Smooth muscle cell (in vitro differentiated cells): ENCODE measurements around the gene CDK9. TPM values are rescaled to one million over a fixed set of nuclear protein-coding genes. Genes with fewer than 3 reads are reported as not detected.

Source experiments
- DNase-seq: peaks from one replicate; lab custom pipeline; 2025; ENCODE audit not compliant: unreplicated experiment; lab: John Stamatoyannopoulos, UW
- H2AFZ ChIP-seq: fragments of 200-600 bp; sonication (generic); 2 replicates; pipeline ENCODE4 v1.6.0; 2016; ENCODE audit warnings: antibody characterized with exemption, low read depth, mild to moderate bottlenecking
- H3F3A ChIP-seq: fragments of 200-600 bp; sonication (generic); 2 replicates; pipeline ENCODE4 v1.6.0; 2017; ENCODE audit warnings: antibody characterized with exemption, low read depth
- H3K27ac ChIP-seq: fragments of 200-600 bp; sonication (generic); 2 replicates; pipeline ENCODE4 v1.5.1; 2016; ENCODE audit warnings: low read depth, mild to moderate bottlenecking
- H3K27me3 ChIP-seq: fragments of 200-600 bp; sonication (generic); 2 replicates; pipeline ENCODE4 v1.6.1; 2016; ENCODE audit warnings: low read depth, mild to moderate bottlenecking
- H3K36me3 ChIP-seq: fragments of 200-600 bp; sonication (generic); 2 replicates; pipeline ENCODE4 v1.5.1; 2016; ENCODE audit warnings: low read depth
- H3K4me1 ChIP-seq: fragments of 200-600 bp; sonication (generic); 2 replicates; pipeline ENCODE4 v1.5.1; 2016; ENCODE audit warnings: low read depth
- H3K4me2 ChIP-seq: fragments of 200-600 bp; sonication (generic); 2 replicates; pipeline ENCODE4 v1.6.0; 2016; ENCODE audit warnings: mild to moderate bottlenecking
- H3K4me3 ChIP-seq: fragments of 200-600 bp; sonication (generic); 2 replicates; pipeline ENCODE4 v1.5.1; 2016; ENCODE audit warnings: mild to moderate bottlenecking
- H3K79me2 ChIP-seq: fragments of 200-600 bp; sonication (generic); 2 replicates; pipeline ENCODE4 v1.6.0; 2016; ENCODE audit warnings: low read depth, mild to moderate bottlenecking
- H3K9ac ChIP-seq: fragments of 200-600 bp; sonication (generic); 2 replicates; pipeline ENCODE4 v1.6.0; 2016; ENCODE audit warnings: low read depth
- H3K9me3 ChIP-seq: fragments of 200-600 bp; sonication (generic); replicated peaks from 2 replicates; pipeline ENCODE4 v1.5.1; 2016; ENCODE audit warnings: low read depth
- H4K20me1 ChIP-seq: fragments of 200-600 bp; sonication (generic); 2 replicates; pipeline ENCODE4 v1.6.0; 2016; ENCODE audit warnings: low read depth
- CTCF ChIP-seq: fragments of 200-600 bp; sonication (generic); IDR thresholded peaks from 2 replicates; pipeline ENCODE4 v1.5.1; 2017; ENCODE audit warnings: borderline replicate concordance, mild to moderate bottlenecking, antibody characterized with exemption; ENCODE audit not compliant: insufficient read depth, poor library complexity, severe bottlenecking
- whole genome bisulfite sequencing: methylation state at CpG from one replicate; pipeline ENCODE4 v1.1.7; 2016; ENCODE audit warnings: low lambda C conversion rate; 5-methylcytosine and 5-hydroxymethylcytosine counted together
- polyA plus RNA-seq: library from polyadenylated mRNA; unstranded; fragments of >200 nt; fragmentation: Nextera tagmentation; extraction: Ambion mirVana; gene quantifications from 2 replicates; pipeline ENCODE4 v1.2.1, GENCODE V29; 2016
- total RNA-seq: library from RNA; depleted of rRNA; stranded (reverse); fragments of >200 nt; gene quantifications from 2 replicates; pipeline ENCODE4 v1.2.3, GENCODE V29; 2014

CDK9 gene
- total and polyA plus RNA-seq, 2 experiments from 2014 or later, result 38.2 to 68.6 TPM

- no peaks in the 10 kb centered on the region for H3K36me3 ChIP-seq
- no peaks in the 10 kb centered on the region for H3K4me1 ChIP-seq
- no peaks in the 10 kb centered on the region for H3F3A ChIP-seq
- H3K79me2 ChIP-seq, result no peaks in the 10 kb centered on the region
- DNase-seq, result no peak
- H4K20me1 ChIP-seq, result no peaks in the 10 kb centered on the region
- no peak overlapping the region for H3K4me3 ChIP-seq
- H3K4me2 ChIP-seq, result no peak overlapping the region
- H3K9me3 ChIP-seq, result no peaks in the 10 kb centered on the region
- H3K27me3 ChIP-seq, result no peaks in the 10 kb centered on the region
- WGBS, result 96% methylated on average over 3 of the region's 3 CpGs
- H3K9ac ChIP-seq, result no peak overlapping the region
- TF ChIP-seq CTCF, result no peak
- no peak overlapping the region for H2AFZ ChIP-seq
- no peak overlapping the region for H3K27ac ChIP-seq
Measured at GRCh38 chr9:127816362-127816725, 30.5 kb downstream of the CDK9 start.

GRCh38 chr9:127816728-127817127, 30.9 kb downstream of the CDK9 start:
- no peak overlapping the region for H3K4me3 ChIP-seq
- 96% methylated on average over 7 of the region's 8 CpGs for WGBS
- H2AFZ ChIP-seq, result no peak overlapping the region
- H3K4me1 ChIP-seq, result no peaks in the 10 kb centered on the region
- H3K9me3 ChIP-seq, result no peaks in the 10 kb centered on the region
- H3K27ac ChIP-seq, result no peak overlapping the region
- no peaks in the 10 kb centered on the region for H4K20me1 ChIP-seq
- no peak overlapping the region for H3K9ac ChIP-seq
- no peaks in the 10 kb centered on the region for H3F3A ChIP-seq
- no peak for DNase-seq
- no peaks in the 10 kb centered on the region for H3K79me2 ChIP-seq
- H3K27me3 ChIP-seq, result no peaks in the 10 kb centered on the region
- H3K36me3 ChIP-seq, result no peaks in the 10 kb centered on the region
- TF ChIP-seq CTCF, result no peak
- H3K4me2 ChIP-seq, result no peak overlapping the region

- 87% methylated on average over 17 of the region's 17 CpGs for WGBS
- no peaks in the 10 kb centered on the region for H3F3A ChIP-seq
- no peak for TF ChIP-seq CTCF
- no peaks in the 10 kb centered on the region for H3K79me2 ChIP-seq
- no peaks in the 10 kb centered on the region for H3K36me3 ChIP-seq
- no peaks in the 10 kb centered on the region for H3K9me3 ChIP-seq
- DNase-seq, result no peak
- H3K27me3 ChIP-seq, result no peaks in the 10 kb centered on the region
- H3K27ac ChIP-seq, result no peak overlapping the region
- H3K4me1 ChIP-seq, result no peaks in the 10 kb centered on the region
- H3K4me2 ChIP-seq, result no peak overlapping the region
- H2AFZ ChIP-seq, result no peak overlapping the region
- no peaks in the 10 kb centered on the region for H4K20me1 ChIP-seq
- H3K9ac ChIP-seq, result no peak overlapping the region
- H3K4me3 ChIP-seq, result no peak overlapping the region
Measured at GRCh38 chr9:127817881-127818434, 32.1 kb downstream of the CDK9 start.

GRCh38 chr9:127818574-127818973, 32.7 kb downstream of the CDK9 start:
- TF ChIP-seq CTCF, result no peak
- Histone ChIP-seq H2AFZ (no peak overlapping the region), H3F3A (no peaks in the 10 kb centered on the region), H3K4me2 (no peak overlapping the region), H3K79me2 (no peaks in the 10 kb centered on the region), H3K27me3 (no peaks in the 10 kb centered on the region), H4K20me1 (no peaks in the 10 kb centered on the region), H3K9me3 (no peaks in the 10 kb centered on the region), H3K4me1 (no peaks in the 10 kb centered on the region), H3K9ac (no peak overlapping the region), H3K4me3 (no peak overlapping the region), H3K27ac (no peak overlapping the region), H3K36me3 (no peaks in the 10 kb centered on the region)
- 97% methylated on average over 11 of the region's 11 CpGs for WGBS
- DNase-seq, result no peak
